NCI-H187 treated with DMSO at 0.1 percent for 48 hours (cell line): ENCODE measurements around the gene CYB5R2.

Experiments used
- DNase-seq: peaks from one replicate; lab custom pipeline; 2025; lab: John Stamatoyannopoulos, UW

Gene CYB5R2

DNA sequence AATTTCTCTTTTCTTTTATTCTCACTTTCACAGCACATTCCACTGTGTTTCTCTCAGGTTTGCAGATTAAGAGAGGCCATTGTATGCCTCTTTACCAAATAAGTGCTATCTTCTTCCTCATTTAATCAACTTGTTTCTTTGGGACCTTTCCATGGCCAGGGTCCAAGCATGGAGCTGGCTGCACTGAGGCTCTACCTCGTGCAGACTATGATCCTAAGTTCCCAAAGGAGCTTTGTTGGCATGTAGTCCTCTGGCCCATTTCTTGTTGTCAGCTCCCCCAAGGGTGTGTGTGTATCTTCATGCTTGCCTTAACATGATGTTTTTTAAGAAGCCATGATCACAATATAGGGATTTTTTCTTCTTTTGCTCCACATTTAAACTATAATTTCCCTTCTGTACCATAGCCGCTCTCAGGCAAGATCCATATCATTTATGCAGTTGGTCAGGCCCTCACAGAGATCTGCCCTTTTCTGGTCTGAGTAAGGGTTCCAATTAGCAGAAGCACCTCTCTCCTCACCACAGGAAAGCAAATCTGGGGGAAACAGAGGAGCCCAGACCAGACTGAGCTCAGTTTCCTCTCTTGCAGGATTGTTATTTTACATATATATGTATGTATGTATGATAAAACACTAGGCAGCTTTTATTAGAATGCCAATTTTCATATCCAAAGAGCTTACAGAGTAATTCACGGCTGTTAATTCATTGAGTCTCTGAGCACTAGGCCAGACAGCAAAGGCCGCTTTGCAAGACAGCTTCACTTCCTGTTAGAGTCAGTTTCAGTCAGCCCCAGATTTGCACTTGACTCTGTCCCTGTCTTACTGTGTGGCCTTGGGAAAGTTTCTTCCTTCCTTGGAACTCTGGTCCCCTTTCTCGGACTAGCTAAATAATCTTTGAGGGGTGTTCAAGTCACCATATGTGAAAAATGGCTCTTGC is 34.3 kb downstream of the CYB5R2 start:
- no peak for DNase-seq

DNA sequence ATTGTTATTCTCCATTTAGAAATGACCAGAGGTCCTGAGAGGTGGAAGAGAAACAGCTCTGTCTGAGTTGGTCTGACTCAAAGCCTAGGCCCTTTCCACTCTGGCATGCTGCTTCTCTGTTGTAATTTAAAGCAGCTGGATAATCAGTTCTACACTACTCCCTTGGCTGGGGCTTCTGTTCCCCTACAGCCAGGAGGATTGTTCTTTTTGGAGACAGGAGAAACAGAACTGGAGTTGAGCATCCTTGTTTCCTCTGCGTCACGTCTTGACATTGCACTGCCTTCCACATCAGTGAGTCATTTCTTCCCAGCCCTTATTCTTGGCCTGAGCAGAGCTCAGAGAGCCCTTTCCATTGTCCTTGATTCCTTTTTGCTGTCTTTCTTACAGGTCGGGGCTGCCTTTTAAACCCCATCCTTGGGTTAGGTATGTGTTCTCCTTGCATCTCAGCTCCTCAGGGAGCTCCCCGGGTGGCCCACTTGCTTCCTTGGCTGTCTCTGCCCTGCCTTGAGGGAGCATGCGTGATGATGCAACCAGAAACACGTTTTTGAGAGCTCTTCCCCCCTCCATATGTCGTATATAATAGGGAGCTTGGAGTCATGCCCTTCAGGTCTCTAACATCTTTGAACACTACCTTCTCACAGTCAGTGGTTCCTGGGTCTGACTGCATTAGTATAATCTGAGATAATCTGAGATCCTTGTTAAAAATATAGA is 35.7 kb downstream of the CYB5R2 start:
- DNase-seq, result no peak

- DNase-seq, result no peak
Observed at GRCh38 chr11:7636350-7636749, 37.0 kb downstream of the CYB5R2 start.

DNA sequence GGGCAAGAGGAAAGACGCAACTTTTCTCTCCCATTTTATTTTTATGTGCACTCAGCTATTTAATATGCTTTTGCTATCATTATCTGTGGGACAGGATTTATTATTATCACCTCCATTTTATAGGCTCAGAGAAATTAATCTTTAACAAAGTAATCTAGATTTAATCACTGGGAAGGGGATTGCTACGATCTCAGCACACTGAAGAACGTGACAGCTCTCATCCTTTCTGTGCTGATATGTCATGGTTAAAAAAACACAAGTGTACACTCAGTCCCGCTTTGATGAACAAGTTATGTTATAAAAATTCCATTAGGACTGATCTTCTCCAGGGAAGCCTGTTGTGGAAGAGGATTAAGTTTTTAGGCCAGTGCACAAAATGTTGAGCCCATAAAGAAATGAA is 37.6 kb downstream of the CYB5R2 start:
- no peak for DNase-seq

GRCh38 chr11:7635137-7635536 is 38.2 kb downstream of the CYB5R2 start:
- no peak for DNase-seq

DNA sequence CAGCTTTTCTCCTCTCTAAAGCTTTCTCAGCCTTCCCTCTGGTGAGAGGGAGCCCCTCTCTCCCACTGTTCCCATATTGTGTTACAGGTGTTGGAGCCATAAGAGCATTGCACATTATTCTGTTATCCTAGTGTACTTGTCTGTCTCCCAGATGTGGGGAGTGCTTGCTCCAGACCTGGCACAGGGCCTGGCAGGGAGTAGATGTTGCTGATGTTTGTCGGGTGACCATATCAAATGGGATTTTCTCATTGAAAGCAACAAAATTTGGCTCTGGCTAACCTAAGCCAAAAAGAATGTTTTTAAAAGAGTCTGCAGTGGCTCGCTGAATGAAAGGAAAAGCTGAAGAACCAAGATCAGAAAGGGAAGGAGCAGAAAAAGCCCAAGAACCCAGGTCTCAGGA is 41.1 kb downstream of the CYB5R2 start:
- no peak for DNase-seq

DNA sequence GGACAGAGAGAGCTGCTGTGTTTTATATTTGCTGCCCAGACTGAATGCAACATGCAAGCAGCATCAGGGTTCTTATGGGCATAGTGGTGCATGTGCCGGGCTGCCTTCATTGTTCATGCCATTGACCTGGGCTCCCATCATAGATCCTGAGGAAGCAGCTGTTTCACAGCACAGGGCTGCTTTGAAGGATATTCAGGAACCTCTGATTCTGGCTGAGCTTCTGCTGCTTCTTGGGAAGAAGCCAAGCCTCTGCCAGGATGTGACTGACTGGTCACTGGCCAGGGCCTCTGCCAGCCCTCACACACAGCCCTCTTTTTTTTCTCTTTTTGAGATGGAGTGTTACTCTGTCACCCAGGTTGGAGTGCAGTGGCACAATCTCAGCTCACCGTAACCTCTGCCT is 43.3 kb downstream of the CYB5R2 start:
- DNase-seq, result no peak

- no peak for DNase-seq
Observed at GRCh38 chr11:7628660-7629059, 44.6 kb downstream of the CYB5R2 start.

DNA sequence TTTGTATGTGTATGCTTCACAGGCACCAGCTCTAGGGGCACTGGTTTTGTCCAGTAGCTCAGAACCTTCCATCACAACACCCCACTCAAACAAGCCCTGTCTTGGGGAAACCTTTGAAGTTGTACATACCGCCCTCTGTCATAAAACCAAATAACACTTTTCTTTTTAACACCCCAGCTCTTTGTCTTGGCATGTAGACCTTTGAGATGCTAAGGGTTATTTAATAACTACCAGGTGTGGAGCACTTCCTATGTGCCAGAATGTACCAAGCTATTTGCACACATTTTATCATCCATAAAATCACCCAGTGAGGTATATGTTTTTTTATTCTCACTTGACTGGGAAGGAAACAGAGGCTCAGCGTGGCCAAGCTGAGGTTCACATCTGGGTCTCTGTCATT is 50.6 kb downstream of the CYB5R2 start:
- DNase-seq, result no peak

DNA sequence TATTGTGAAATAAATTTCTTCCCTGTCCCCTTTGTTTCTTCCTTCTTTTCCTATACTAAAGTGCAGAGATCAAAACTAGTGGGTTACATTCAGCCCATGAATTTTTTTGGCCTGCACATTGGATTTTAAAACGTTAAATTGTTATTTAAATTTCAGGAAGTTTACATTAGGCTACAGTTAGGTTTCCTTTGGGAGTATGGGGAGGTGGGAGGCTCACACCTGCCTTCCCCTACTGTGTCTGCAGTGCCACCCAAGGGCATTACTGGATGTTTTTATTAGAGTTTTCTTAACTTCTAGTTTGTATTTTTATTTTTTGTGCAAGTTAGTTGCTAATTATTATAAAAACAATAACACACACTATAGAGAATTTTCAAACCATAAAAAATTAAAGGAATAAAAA is 51.7 kb downstream of the CYB5R2 start:
- no peak for DNase-seq

DNA sequence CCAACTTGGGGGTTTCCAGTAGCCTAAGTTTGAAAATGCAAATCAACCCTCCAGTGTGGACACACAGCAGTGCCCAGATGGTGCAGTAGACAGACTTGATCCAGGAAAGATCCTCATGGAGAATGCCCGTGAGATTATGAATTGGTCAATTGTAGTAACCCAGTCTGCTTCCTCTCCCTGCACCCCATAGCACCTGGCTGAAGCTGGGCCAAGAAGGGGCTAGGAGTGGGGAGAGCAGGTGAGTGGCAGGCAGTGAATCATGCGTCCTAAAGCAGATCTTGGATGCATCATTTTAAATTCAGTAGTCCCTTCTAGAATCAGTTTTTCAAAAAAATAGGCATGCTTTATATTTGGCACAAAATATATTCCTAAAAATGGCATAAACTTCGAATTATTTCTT is 52.2 kb downstream of the CYB5R2 start:
- no peak for DNase-seq

GRCh38 chr11:7619322-7619721 is 54.0 kb downstream of the CYB5R2 start:
- DNase-seq, result no peak

DNA sequence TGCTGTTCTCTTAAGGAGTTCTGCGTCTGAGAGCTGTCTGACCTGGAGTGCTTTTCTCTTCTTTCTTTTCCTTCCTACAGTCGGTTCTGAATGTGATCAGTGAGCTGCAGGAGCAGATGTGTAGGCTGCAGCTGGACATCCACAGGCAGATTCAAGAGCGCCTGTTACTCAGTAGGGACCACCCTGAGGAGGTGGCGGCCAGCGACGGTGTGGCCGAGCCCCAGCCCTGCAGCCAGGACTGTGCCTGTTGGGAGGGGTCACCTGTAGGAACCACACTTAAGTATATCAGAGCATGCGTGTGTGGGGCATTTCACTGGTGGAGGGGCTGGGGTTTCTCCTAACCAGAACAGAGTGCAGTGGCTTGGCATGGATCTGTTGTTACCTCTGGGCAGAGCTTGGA is 56.3 kb downstream of the CYB5R2 start:
- DNase-seq, result no peak
